NCI-H460 (cell line): ENCODE results near the gene SLC22A23. TPM values are rescaled to one million over a fixed set of nuclear protein-coding genes. Genes with fewer than 3 reads are reported as not detected.

Experiments used
- DNase-seq: peaks from one replicate; pipeline ENCODE4 v3.0.0-alpha.2; 2016; ENCODE audit warnings: low read depth; ENCODE audit errors: extremely low read depth
- total RNA-seq: library from RNA; depleted of rRNA; stranded (reverse); fragments of >200 nt; shearing (Covaris generic); gene quantifications from 2 replicates; pipeline ENCODE4 v1.2.3, GENCODE V29; 2014

Gene SLC22A23
- total RNA-seq, 1 experiment from 2014 or later, result 4.9 TPM

- no peak for DNase-seq
These were observed 99.9 kb downstream of the SLC22A23 start for GRCh38 chr6:3356824-3357420.

DNA sequence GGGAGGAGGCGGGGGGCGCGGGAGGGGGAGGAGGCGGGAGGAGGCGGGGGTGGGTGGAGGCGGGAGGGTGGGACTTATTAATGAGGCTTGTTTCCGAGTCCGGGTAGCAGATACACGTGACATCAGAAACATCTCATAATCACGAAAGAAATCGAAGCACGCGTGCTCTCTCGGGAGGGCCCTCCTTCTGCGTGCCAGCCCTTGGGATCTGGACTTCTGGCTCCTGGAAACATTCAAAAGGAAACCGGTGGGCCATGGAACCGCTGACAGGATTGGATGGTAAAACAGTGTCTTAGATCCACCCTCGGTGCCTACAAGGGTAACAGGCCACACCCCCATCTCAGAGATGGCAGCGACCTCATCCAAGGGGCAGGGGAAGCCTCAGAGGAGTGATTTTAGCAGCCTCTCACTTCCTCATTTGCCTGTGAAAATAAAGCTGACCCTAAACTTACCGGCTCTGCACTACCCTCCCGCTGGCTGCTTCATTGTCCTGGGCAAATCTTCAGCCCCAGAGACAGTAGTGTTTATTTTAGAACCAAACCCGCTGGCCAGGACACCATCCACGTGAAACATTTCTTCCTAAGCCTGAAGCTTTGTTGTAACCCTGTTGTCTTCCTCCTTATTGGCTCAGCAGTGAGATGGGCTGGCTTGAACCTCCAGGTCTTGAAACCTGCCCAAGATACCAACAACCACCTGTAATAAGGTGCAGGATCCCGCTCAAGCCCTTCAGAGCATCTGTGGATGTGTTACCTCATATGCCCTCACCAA, 100.6 kb downstream of the SLC22A23 start:
- no peak for DNase-seq

- DNase-seq, result no peak
These were observed 101.3 kb downstream of the SLC22A23 start for GRCh38 chr6:3355358-3356055.

DNA sequence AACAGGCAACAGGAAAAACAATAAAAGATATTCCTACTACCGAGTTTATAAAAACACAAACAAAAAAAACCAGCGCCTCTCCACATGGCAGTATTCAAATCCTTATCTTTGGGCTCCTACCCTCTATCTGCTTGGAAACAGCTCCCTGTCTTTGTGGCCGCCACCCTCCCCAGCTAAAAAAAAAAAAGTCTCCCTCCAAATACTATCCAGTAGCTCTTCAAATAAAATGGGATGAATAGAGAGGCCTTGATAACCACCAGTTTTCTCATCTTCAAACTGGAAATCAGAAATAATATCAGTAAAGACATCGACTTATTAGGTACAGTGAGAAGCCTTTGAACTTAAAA, 101.9 kb downstream of the SLC22A23 start:
- DNase-seq, result no peak

DNA sequence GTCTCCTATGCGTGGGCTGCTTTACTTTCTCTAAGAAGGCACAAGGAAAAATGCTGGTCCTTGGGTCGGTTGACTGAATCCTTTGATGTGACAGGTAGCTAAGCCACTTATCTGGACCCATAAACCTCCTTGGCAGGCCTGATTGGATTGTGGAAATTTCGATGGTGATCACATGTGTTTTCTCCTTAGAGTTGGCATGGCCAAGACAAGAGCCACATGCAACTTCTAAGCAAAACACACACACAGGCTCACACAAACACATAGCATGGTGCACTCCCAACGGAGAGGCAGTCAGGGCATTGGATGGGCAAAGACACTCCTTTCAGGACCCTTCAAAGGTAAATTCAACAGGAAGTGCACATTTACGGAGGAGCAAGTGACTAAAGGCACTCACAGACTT, 102.9 kb downstream of the SLC22A23 start:
- DNase-seq, result no peak

- no peak for DNase-seq
These were observed 103.5 kb downstream of the SLC22A23 start for GRCh38 chr6:3353213-3353903.

GRCh38 chr6:3352678-3353077, 104.2 kb downstream of the SLC22A23 start:
- no peak for DNase-seq

- DNase-seq, result no peak
These were observed 104.9 kb downstream of the SLC22A23 start for GRCh38 chr6:3351829-3352524.

DNA sequence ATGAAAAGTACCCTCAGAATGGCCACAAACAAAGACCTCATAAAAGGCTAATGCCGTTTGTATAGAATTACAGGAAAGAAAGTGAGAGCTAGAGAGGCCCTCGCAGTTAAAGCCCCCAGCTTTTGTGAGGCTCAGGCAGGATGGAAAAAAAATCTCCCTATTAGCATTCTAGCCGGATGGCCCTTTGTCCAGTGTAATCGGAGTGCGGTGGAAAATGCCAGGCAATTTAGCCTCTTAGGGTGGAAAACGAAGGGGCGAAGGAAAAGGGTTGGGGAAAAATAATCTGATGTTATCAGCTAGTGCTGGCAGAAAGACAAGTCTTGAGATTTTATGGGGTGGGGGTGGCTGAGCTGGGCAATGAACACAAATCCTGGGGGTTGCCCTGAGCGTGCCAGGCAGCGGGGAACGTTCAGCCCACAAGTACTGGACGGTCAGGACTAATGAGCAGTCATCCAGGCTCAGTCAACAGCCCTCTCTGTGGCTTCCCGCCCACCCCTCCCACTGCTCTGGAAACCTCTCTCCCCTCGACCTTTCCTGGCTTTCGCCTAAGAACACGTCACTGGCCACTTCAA, 105.7 kb downstream of the SLC22A23 start:
- DNase-seq, result no peak

GRCh38 chr6:3350252-3350796, 106.5 kb downstream of the SLC22A23 start:
- DNase-seq, result no peak

- DNase-seq, result no peak
These were observed 107.2 kb downstream of the SLC22A23 start for GRCh38 chr6:3349388-3350251.

DNA sequence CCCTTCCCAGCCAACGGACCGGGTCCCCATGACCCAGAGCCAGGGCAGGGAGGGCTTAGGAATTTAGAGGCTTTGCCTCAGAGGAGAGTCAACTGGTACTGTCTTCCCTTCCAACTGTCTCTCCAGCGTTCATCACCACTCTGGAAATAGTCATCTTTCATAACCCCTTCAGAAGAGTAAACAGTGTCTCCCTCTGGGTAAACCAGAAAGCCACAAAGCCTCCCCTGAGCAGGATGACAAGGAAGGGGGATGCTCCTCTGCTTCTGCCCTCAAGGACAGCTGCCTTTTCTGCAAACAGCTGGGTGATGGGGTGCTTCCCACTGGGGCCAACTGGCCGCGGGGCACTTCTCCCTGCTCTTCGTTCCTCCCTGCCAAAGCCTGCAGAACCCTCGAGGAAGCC, 108.0 kb downstream of the SLC22A23 start:
- DNase-seq, result no peak

GRCh38 chr6:3347826-3348225, 109.0 kb downstream of the SLC22A23 start:
- DNase-seq, result no peak

DNA sequence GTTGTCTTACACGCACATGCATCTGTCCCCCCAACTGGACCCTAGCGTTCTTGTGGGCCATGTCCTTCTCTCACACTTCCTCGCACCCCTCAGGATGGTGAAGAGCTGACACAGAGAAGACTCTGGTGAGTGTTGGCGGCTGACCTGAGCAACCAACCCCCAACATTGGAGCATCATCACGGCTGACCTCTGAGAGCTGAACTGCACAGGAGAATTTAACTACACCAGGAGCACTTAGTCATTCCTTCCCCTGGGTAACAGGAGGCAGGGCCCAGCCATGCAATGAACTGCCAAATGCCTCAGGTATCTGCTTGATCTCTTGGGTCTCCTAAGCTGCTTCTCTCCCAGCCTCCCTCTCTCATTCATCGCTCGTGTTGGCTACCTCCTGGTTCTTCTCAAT, 109.6 kb downstream of the SLC22A23 start:
- DNase-seq, result no peak

DNA sequence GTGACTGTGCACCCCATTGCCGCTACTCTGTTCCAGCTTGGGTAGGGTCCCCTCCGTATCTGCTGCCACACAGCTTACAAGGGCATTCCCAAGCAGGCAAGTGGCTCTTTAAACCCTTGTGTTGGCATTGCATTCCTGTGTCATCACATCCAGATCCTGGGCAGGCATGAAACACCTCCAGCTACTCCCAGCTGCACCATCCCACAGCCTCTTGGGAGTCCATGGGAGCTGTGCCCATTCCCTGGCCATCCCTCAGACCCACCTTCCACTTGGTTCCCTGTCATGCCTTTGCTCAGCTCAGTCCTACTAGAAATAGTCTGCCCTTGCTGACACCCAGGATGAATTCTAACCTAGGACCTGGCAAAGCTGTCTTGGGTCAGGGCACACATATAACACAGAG, 110.4 kb downstream of the SLC22A23 start:
- no peak for DNase-seq

DNA sequence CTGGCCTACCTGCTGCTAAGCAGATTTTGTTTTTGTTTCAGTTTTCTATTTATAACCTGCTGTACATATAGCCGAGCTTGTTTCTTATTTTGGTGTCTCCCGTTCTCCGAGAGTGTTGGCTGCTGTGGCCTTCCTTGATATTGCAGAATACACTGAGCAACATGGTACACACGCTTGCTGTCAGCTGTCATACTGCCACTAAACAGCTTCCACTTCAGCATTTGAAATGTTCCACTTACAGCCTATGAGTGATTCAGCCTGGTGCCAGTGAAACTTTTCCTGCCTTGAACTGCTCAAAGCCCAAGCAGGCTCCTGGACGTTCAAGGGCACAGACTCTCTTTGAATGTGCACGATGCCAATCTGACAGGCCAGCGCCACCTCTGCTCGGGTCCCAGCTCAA, 111.0 kb downstream of the SLC22A23 start:
- DNase-seq, result no peak

- no peak for DNase-seq
These were observed 113.6 kb downstream of the SLC22A23 start for GRCh38 chr6:3343089-3343883.

DNA sequence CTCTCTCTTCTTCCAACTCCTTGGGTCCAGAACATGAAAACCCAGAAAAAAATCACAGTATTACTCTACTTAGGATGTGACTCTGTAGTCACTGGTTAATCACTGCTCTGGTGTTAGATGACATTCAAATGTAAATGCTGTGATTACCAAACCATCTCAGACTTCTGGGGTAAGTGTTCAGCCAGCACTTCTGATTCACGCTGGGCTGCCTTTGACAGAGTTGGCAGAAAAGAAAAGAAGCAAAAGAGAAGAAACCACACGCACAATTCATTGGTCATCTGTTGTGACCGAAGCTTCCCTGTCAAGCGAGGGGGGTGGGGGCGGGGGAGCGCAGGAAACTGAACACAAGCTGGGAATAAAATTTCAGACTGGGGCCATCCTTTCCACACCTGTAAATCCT, 115.4 kb downstream of the SLC22A23 start:
- DNase-seq, result no peak
